OCI-LY1 (cell line): ENCODE results near the gene HSF5.

Experiments
- H2AFZ ChIP-seq: fragments of 200-600 bp; sonication (generic), shearing (Covaris generic); 2 replicates; pipeline ENCODE4 v1.6.0; 2014; ENCODE audit warnings: antibody characterized with exemption, mild to moderate bottlenecking, low read length
- H3F3A ChIP-seq: fragments of 200-600 bp; sonication (generic), shearing (Covaris generic); 2 replicates; pipeline ENCODE4 v1.6.0; 2014; ENCODE audit warnings: mild to moderate bottlenecking, antibody characterized with exemption, low read length, moderate library complexity; ENCODE audit not compliant: insufficient read depth
- H3K27ac ChIP-seq: fragments of 200-600 bp; sonication (generic); 2 replicates; pipeline ENCODE4 v1.5.1; 2014; ENCODE audit warnings: low read length, mixed run types, mild to moderate bottlenecking, low read depth; ENCODE audit not compliant: poor library complexity, severe bottlenecking
- H3K27me3 ChIP-seq: fragments of 200-600 bp; sonication (generic); 2 replicates; pipeline ENCODE4 v1.6.0; 2014; ENCODE audit warnings: antibody characterized with exemption, mild to moderate bottlenecking, low read length, moderate library complexity; ENCODE audit not compliant: insufficient read depth
- H3K36me3 ChIP-seq: fragments of 200-600 bp; sonication (generic); 2 replicates; pipeline ENCODE4 v1.6.1; 2014; ENCODE audit warnings: mild to moderate bottlenecking, antibody characterized with exemption, low read length, moderate library complexity, mixed read lengths; ENCODE audit not compliant: insufficient read depth
- H3K4me1 ChIP-seq: fragments of 200-600 bp; sonication (generic); 2 replicates; pipeline ENCODE4 v1.5.1; 2014; ENCODE audit warnings: mild to moderate bottlenecking, low read length, moderate library complexity; ENCODE audit not compliant: insufficient read depth, severe bottlenecking
- H3K4me2 ChIP-seq: fragments of 200-600 bp; sonication (generic), shearing (Covaris generic); 2 replicates; pipeline ENCODE4 v1.6.1; 2014; ENCODE audit warnings: low read length
- H3K4me3 ChIP-seq: fragments of 200-600 bp; sonication (generic); 2 replicates; pipeline ENCODE4 v1.5.1; 2014; ENCODE audit warnings: low read length, low read depth, mild to moderate bottlenecking, mixed read lengths; ENCODE audit not compliant: poor library complexity, severe bottlenecking
- H3K79me2 ChIP-seq: fragments of 200-600 bp; shearing (Covaris generic); 2 replicates; pipeline ENCODE4 v1.6.1; 2016; ENCODE audit warnings: mixed run types, low read length, mixed read lengths; ENCODE audit not compliant: insufficient read depth
- H3K9ac ChIP-seq: fragments of 200-600 bp; sonication (generic), shearing (Covaris generic); 2 replicates; pipeline ENCODE4 v1.6.1; 2014; ENCODE audit warnings: mild to moderate bottlenecking, low read length, mixed read lengths
- H3K9me2 ChIP-seq: fragments of 200-600 bp; sonication (generic), shearing (Covaris generic); 2 replicates; pipeline ENCODE4 v1.6.1; 2014; ENCODE audit warnings: low read depth, mild to moderate bottlenecking, low read length, mixed read lengths
- H3K9me3 ChIP-seq: fragments of 200-600 bp; shearing (Covaris generic); 2 replicates; pipeline ENCODE4 v1.6.1; 2014; ENCODE audit warnings: low read length, mixed read lengths
- H4K20me1 ChIP-seq: fragments of 200-600 bp; sonication (generic), shearing (Covaris generic); 2 replicates; pipeline ENCODE4 v1.6.0; 2016; ENCODE audit warnings: mild to moderate bottlenecking, low read length; ENCODE audit not compliant: insufficient read depth
- CTCF ChIP-seq: fragments of 200-600 bp; sonication (generic), shearing (Covaris generic); IDR thresholded peaks from 2 replicates; pipeline ENCODE4 v1.5.1; 2017; ENCODE audit warnings: mild to moderate bottlenecking, antibody characterized with exemption, low read length, moderate library complexity, mixed read lengths
- EZH2 ChIP-seq: fragments of 200-600 bp; sonication (generic), shearing (Covaris generic); IDR thresholded peaks from 2 replicates; pipeline ENCODE4 v1.8.0; 2017; ENCODE audit warnings: borderline replicate concordance, mixed run types, mild to moderate bottlenecking, antibody characterized with exemption, low read length, moderate library complexity, mixed read lengths

Gene HSF5

DNA sequence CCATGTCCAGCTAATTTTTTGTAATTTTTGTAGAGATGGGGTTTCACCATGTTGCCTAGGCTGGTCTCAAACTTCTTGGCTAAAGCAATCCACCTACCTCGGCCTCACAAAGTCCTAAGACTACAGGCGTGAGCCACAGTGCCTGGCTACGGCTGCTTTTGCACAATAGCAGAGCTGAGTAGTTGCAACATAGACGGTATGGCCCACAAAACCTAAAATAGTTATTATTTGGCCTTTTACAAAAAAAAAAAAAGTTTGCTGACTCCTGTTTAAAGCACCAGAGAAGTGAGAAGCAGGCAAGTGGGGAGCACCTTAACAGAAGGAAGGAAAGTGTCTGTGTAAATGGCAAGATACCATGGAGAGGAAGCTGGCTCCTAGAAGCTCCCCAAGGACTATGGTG, 5.3 kb upstream of the HSF5 start:
- TF ChIP-seq EZH2 (no peak), CTCF (no peak)
- Histone ChIP-seq H4K20me1 (no peaks in the 10 kb centered on the region), H3K79me2 (no peaks in the 10 kb centered on the region), H3F3A (no peaks in the 10 kb centered on the region), H2AFZ (no peak overlapping the region), H3K4me2 (no peak overlapping the region), H3K4me1 (no peaks in the 10 kb centered on the region), H3K4me3 (no peak overlapping the region), H3K9me3 (no peaks in the 10 kb centered on the region), H3K36me3 (peaks cover 95% of the 10 kb centered on the region), H3K9me2 (no peaks in the 10 kb centered on the region), H3K27me3 (no peaks in the 10 kb centered on the region), H3K9ac (no peak overlapping the region), H3K27ac (no peak overlapping the region)

GRCh38 chr17:58492238-58493121, 4.3 kb upstream of the HSF5 start:
- Histone ChIP-seq H3K9ac (no peak overlapping the region), H3K9me2 (no peaks in the 10 kb centered on the region), H3K4me1 (no peaks in the 10 kb centered on the region), H3K36me3 (peaks cover 93% of the 10 kb centered on the region), H3K27ac (no peak overlapping the region), H3K79me2 (no peaks in the 10 kb centered on the region), H3K4me2 (no peak overlapping the region), H4K20me1 (no peaks in the 10 kb centered on the region), H3K9me3 (no peaks in the 10 kb centered on the region), H3K4me3 (no peak overlapping the region), H3K27me3 (no peaks in the 10 kb centered on the region), H2AFZ (no peak overlapping the region), H3F3A (no peaks in the 10 kb centered on the region)
- TF ChIP-seq EZH2 (no peak), CTCF (no peak)

DNA sequence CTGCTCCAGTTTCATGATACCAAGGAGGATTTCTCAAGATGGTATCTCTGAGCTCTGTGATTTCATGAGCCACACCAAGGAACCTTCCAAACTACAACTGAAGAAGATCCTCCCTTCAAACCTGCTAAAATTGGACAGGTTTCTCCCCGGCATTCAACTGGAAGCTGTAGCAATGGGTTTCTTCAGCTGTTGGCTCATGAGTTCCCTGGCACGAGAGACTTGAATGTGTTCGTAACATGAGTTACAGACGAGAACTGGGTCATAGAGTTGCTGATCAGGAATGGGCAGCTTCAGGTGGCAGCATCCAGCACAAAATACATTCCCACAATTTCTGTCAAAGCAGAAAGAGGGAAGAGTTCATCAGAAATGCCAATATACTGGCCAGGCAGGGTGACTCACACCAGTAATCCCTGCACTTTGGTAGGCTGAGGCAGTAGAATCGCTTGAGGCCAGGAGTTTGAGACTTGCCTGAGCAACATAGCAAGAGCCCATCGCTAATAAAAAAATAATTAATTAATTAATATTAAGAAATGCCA, 3.4 kb upstream of the HSF5 start:
- Histone ChIP-seq H3F3A (no peaks in the 10 kb centered on the region), H3K4me1 (no peaks in the 10 kb centered on the region), H2AFZ (no peak overlapping the region), H3K36me3 (peaks cover 88% of the 10 kb centered on the region), H3K27me3 (no peaks in the 10 kb centered on the region), H4K20me1 (no peaks in the 10 kb centered on the region), H3K27ac (no peak overlapping the region), H3K4me2 (no peak overlapping the region), H3K79me2 (no peaks in the 10 kb centered on the region), H3K4me3 (no peak overlapping the region), H3K9me3 (no peaks in the 10 kb centered on the region), H3K9me2 (no peaks in the 10 kb centered on the region), H3K9ac (no peak overlapping the region)
- TF ChIP-seq CTCF (no peak), EZH2 (no peak)
